Measurements from ENCODE around the gene JSRP1. TPM values are rescaled to one million over a fixed set of nuclear protein-coding genes. Genes with fewer than 3 reads are reported as not detected.
A peak's percentile ranks its signal among the peaks of the same experiment; 100 is the strongest.

The JSRP1 gene
- polyA plus RNA-seq, 2 of the 4 experiments (the other 2 are of a cell fraction), result 0.41 TPM; not detected in 1

- Histone ChIP-seq H3K4me1 (no peaks in the 10 kb centered on the region), H3K4me3 (no peak overlapping the region), H3K4me2 (no peak overlapping the region), H3K27ac (no peak overlapping the region), H3K9me3 (no peaks in the 10 kb centered on the region)
- ATAC-seq, result no peak
- DNase-seq (ENCODE audit: low read depth in 1 of 2, low spot score in 1 of 2), result no peak
- ChIA-PET CTCF (interaction anchor here (1.3 kb wide), 1 partner anchor 9 kb away, joined by 4 read pairs; the partner anchor contains the start of gene PLEKHJ1), POLR2A (no interaction called here)
- FAIRE-seq, result no peak
- 98% methylated on average over 28 of the region's 53 CpGs for WGBS (ENCODE audit: missing lambda C conversion rate)
- TF ChIP-seq FOSL2 (IDR thresholded peaks at IDR 0.05) (no peak), FOSL2 (CRISPR knock-in tag; IDR thresholded peaks at IDR 0.05) (no peak), NFE2L2 (conservative IDR thresholded peaks at IDR 0.05; ENCODE audit: low read length) (no peak), HOXB5 (CRISPR knock-in tag; IDR thresholded peaks at IDR 0.05) (no peak), EHF (CRISPR knock-in tag; IDR thresholded peaks at IDR 0.05) (no peak), HDAC2 (IDR thresholded peaks at IDR 0.05) (no peak), BCL3 (IDR thresholded peaks at IDR 0.05) (no peak), GATA3 (IDR thresholded peaks at IDR 0.05; ENCODE audit: borderline replicate concordance) (no peak), EHMT2 (IDR thresholded peaks at IDR 0.05; ENCODE audit: low read depth) (no peak), NR3C1 (IDR thresholded peaks at IDR 0.05) (no peak), POLR2A (IDR thresholded peaks at IDR 0.05; ENCODE audit: low read length) (no peak), ELK1 (IDR thresholded peaks at IDR 0.05; ENCODE audit: low read depth, low read length) (no peak), KDM5A (IDR thresholded peaks at IDR 0.05) (no peak), RARB (CRISPR knock-in tag; IDR thresholded peaks at IDR 0.05) (no peak)
These were observed 29.3 kb downstream of the JSRP1 start for GRCh38 chr19:2226840-2227360.

GRCh38 chr19:2226051-2226839 lies 30.0 kb downstream of the JSRP1 start:
- Histone ChIP-seq H3K4me1 (peaks cover 6% of the 10 kb centered on the region; the same call in 2 of the 3 replicates), H3K9me3 (no peaks in the 10 kb centered on the region), H3K27ac (no peak overlapping the region), H3K4me2 (no peak overlapping the region), H3K4me3 (no peak overlapping the region)
- ChIA-PET POLR2A (no interaction called here), CTCF (interaction anchor here (1.3 kb wide), 1 partner anchor 9 kb away, joined by 4 read pairs; the partner anchor contains the start of gene PLEKHJ1)
- ATAC-seq (no peak), FAIRE-seq (no peak), DNase-seq (ENCODE audit: low read depth in 1 of 2, low spot score in 1 of 2) (no peak)
- TF ChIP-seq MAFK (IDR thresholded peaks at IDR 0.05; ENCODE audit: partially characterized antibody) (no peak), PHF8 (IDR thresholded peaks at IDR 0.05; ENCODE audit: borderline replicate concordance, low read depth) (no peak), CBX2 (IDR thresholded peaks at IDR 0.05; ENCODE audit: borderline replicate concordance, low read depth) (no peak), MAX (IDR thresholded peaks at IDR 0.05) (no peak)
- WGBS (ENCODE audit: missing lambda C conversion rate), result 95% methylated on average over 34 of the region's 59 CpGs

GRCh38 chr19:2225415-2226050 lies 30.7 kb downstream of the JSRP1 start:
- POLR2A ChIA-PET, result no interaction called here
- H3K9me3 ChIP-seq, result no peaks in the 10 kb centered on the region
- FAIRE-seq (no peak), ATAC-seq (no peak), DNase-seq (ENCODE audit: low read depth in 1 of 2, low spot score in 1 of 2) (no peak)
- peaks cover 12% of the 10 kb centered on the region; the same call in 2 of the 3 replicates for H3K4me1 ChIP-seq
- no peak overlapping the region for H3K4me3 ChIP-seq
- H3K27ac ChIP-seq, result no peak overlapping the region
- H3K4me2 ChIP-seq, result no peak overlapping the region
- TF ChIP-seq EHMT2 (IDR thresholded peaks at IDR 0.05; ENCODE audit: low read depth) (no peak), MAFK (IDR thresholded peaks at IDR 0.05; ENCODE audit: partially characterized antibody) (peak; percentile 91)
- CTCF ChIA-PET, result interaction anchor here (0.6 to 1.6 kb wide), 4 partner anchors 10 to 70 kb away, joined by 3 to 4 read pairs (median 4); partner anchors contain the start of gene PLEKHJ1
- WGBS (ENCODE audit: missing lambda C conversion rate), result 94% methylated on average over 29 of the region's 32 CpGs

All from A549 (cell line).